Mesothelial cell of epicardium (in vitro differentiated cells): Measurements from ENCODE around the gene ACADS. TPM values are rescaled to one million over a fixed set of nuclear protein-coding genes. Genes with fewer than 3 reads are reported as not detected.
"Not testable (repeated sequence)": the region's sequence is repeated elsewhere in the genome, so short reads cannot be mapped to it uniquely, and the experiment has no call there.

Experiments
- DNase-seq, 2 experiments: peaks; one replicate each; pipeline ENCODE4 v3.0.0; 2021; ENCODE audit warnings: low spot score in 2 of 2; ENCODE audit not compliant: unreplicated experiment in 2 of 2
- H3K27ac Mint-ChIP-seq: 2 replicates; pipeline ENCODE4 v1.8.0; 2021; ENCODE audit warnings: mixed read lengths
- H3K27me3 Mint-ChIP-seq: 2 replicates; pipeline ENCODE4 v1.8.0; 2021; ENCODE audit warnings: low read depth, mixed read lengths
- H3K36me3 Mint-ChIP-seq: 2 replicates; pipeline ENCODE4 v1.8.0; 2021; ENCODE audit warnings: mixed read lengths
- H3K4me1 Mint-ChIP-seq: 2 replicates; pipeline ENCODE4 v1.8.0; 2021; ENCODE audit warnings: mixed read lengths
- H3K4me3 Mint-ChIP-seq: 2 replicates; pipeline ENCODE4 v1.8.0; 2021; ENCODE audit warnings: mild to moderate bottlenecking, moderate library complexity, mixed read lengths
- H3K9me3 Mint-ChIP-seq: 2 replicates; pipeline ENCODE4 v1.8.0; 2021; ENCODE audit warnings: mixed read lengths
- total RNA-seq: library from RNA; stranded (reverse); gene quantifications from 3 replicates; pipeline ENCODE4 v1.2.1, GENCODE V29; 2021
- TF ChIP-seq, protein P1 (sequence below): fragments of 200-600 bp; sonication (generic); IDR thresholded peaks from one replicate; pipeline ENCODE4 v1.5.0; 2021; ENCODE audit warnings: antibody characterized with exemption; ENCODE audit not compliant: unreplicated experiment

The ACADS gene
- total RNA-seq, 1 donor from 2014 or later: 11.9 TPM

GRCh38 chr12:120722784-120723183 is 2.8 kb upstream of the ACADS start:
- TF ChIP-seq, protein P1, sequence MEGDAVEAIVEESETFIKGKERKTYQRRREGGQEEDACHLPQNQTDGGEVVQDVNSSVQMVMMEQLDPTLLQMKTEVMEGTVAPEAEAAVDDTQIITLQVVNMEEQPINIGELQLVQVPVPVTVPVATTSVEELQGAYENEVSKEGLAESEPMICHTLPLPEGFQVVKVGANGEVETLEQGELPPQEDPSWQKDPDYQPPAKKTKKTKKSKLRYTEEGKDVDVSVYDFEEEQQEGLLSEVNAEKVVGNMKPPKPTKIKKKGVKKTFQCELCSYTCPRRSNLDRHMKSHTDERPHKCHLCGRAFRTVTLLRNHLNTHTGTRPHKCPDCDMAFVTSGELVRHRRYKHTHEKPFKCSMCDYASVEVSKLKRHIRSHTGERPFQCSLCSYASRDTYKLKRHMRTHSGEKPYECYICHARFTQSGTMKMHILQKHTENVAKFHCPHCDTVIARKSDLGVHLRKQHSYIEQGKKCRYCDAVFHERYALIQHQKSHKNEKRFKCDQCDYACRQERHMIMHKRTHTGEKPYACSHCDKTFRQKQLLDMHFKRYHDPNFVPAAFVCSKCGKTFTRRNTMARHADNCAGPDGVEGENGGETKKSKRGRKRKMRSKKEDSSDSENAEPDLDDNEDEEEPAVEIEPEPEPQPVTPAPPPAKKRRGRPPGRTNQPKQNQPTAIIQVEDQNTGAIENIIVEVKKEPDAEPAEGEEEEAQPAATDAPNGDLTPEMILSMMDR: no peak
- no peaks in the 10 kb centered on the region for H3K9me3 Mint-ChIP-seq
- no peak overlapping the region for H3K4me3 Mint-ChIP-seq
- peaks cover 15% of the 10 kb centered on the region for H3K4me1 Mint-ChIP-seq
- peaks cover 37% of the 10 kb centered on the region for H3K36me3 Mint-ChIP-seq
- no peak for DNase-seq
- no peak overlapping the region for H3K27ac Mint-ChIP-seq
- H3K27me3 Mint-ChIP-seq: no peaks in the 10 kb centered on the region

GRCh38 chr12:120724720-120725119 is 906 bp upstream of the ACADS start:
- peak overlapping the region; percentile 80 for H3K27ac Mint-ChIP-seq
- no peak for DNase-seq
- no peaks in the 10 kb centered on the region for H3K27me3 Mint-ChIP-seq

DNA sequence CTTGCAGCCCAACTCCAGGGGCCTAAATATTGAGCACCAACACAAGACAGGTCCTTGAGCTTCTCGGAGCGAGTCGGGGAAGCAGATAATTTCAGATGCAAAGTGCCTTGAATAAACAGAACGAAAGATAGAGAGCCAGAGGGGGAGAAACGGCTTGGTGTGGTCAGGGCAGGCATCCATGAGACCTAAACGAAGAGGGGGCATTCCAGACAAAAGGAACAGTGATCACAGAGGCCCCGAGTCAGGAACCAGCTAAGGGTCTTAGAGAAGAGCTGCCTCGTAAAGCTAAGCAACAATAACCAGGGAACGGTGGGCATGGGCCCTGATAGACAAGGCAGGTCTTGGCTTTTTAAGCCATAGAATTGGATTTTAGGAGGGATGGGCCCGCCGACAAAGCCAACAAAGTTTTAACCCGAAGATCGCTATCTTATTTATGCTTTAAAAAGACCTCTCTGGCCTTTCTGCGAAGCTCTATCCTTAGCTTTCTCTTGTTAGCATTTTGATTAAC is 421 bp upstream of the ACADS start:
- Mint-ChIP-seq H3K4me3 (peak overlapping the region; percentile 84), H3K27ac (peak overlapping the region; percentile 80), H3K36me3 (peaks cover 32% of the 10 kb centered on the region), H3K27me3 (no peaks in the 10 kb centered on the region), H3K9me3 (no peaks in the 10 kb centered on the region), H3K4me1 (peaks cover 15% of the 10 kb centered on the region)
- DNase-seq: no peak
- TF ChIP-seq, protein P1: no peak

More at GRCh38 chr12:120724720-120725119, 906 bp upstream of the ACADS start:
- TF ChIP-seq, protein P1: no peak
- Mint-ChIP-seq H3K4me3 (peak overlapping the region; percentile 84), H3K9me3 (no peaks in the 10 kb centered on the region), H3K36me3 (peaks cover 30% of the 10 kb centered on the region), H3K4me1 (peaks cover 15% of the 10 kb centered on the region)

GRCh38 chr12:120726510-120726793 is 826 bp downstream of the ACADS start:
- H3K4me3 Mint-ChIP-seq: peak overlapping the region; percentile 84
- TF ChIP-seq, protein P1: no peak
- peaks cover 15% of the 10 kb centered on the region for H3K4me1 Mint-ChIP-seq
- H3K27me3 Mint-ChIP-seq: no peaks in the 10 kb centered on the region
- no peak for DNase-seq
- peaks cover 30% of the 10 kb centered on the region for H3K36me3 Mint-ChIP-seq
- H3K27ac Mint-ChIP-seq: peak overlapping the region; percentile 78
- H3K9me3 Mint-ChIP-seq: no peaks in the 10 kb centered on the region

DNA sequence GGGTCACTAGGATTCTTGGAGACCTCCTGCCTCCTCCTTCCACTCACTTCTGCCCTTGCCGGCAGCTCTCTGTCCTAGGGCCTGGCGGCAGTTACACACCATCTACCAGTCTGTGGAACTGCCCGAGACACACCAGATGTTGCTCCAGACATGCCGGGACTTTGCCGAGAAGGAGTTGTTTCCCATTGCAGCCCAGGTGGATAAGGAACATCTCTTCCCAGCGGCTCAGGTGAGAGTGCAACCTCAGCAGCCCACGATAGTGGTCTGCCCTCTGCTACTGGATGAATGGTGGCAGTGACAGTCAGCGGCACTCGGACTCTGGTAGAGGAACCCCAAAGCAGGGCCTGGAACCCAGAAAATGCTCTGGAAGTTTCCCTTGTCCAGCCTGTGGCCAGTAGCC is 1.3 kb downstream of the ACADS start:
- H3K4me3 Mint-ChIP-seq: peak overlapping the region; percentile 84

GRCh38 chr12:120732198-120732597 is 6.6 kb downstream of the ACADS start:
- H3K9me3 Mint-ChIP-seq, H3K27ac Mint-ChIP-seq, DNase-seq, H3K4me1 Mint-ChIP-seq, H3K4me3 Mint-ChIP-seq, H3K27me3 Mint-ChIP-seq: not testable (repeated sequence)
- peaks cover 27% of the 10 kb centered on the region for H3K36me3 Mint-ChIP-seq

More for the DNA sequence above, 1.3 kb downstream of the ACADS start:
- Mint-ChIP-seq H3K27ac (no peak overlapping the region), H3K4me1 (peaks cover 15% of the 10 kb centered on the region), H3K36me3 (peaks cover 32% of the 10 kb centered on the region), H3K9me3 (no peaks in the 10 kb centered on the region), H3K27me3 (no peaks in the 10 kb centered on the region)
- DNase-seq: no peak
- TF ChIP-seq, protein P1: no peak
